GM12878 (cell line): ENCODE results near the gene SMIM28. TPM values are rescaled to one million over a fixed set of nuclear protein-coding genes. Genes with fewer than 3 reads are reported as not detected.

Experiments
- ATAC-seq: fragments of 200-7000 bp; cut with Tn5 transposase; 3 replicates; pipeline ENCODE4 v1.9.1; 2020; ENCODE audit warnings: mild to moderate bottlenecking, moderate library complexity
- BruUV-seq: library from RNA; stranded (reverse); fragments of 400-500 nt; replicated peaks from 2 replicates; lab custom pipeline; 2021; lab: Mats Ljungman, UMichigan
- CTCF ChIA-PET: fragments of 300-600 bp; sonication (Branson Sonifier 250); formaldehyde crosslinking; extraction: SDS; loops from one replicate; lab custom pipeline; 2021; ENCODE audit warnings: inconsistent platforms; lab: Yijun Ruan, JAX
- POLR2A ChIA-PET: fragments of 350-600 bp; formaldehyde crosslinking; extraction: SDS; loops from one replicate; lab custom pipeline; 2021; ENCODE audit warnings: inconsistent platforms; lab: Charles Lee
- RAD21 ChIA-PET: fragments of 300-600 bp; sonication (Branson Sonifier 250); formaldehyde crosslinking; loops from one replicate; lab custom pipeline; 2023; ENCODE audit warnings: antibody characterized with exemption; ENCODE audit not compliant: unreplicated experiment; lab: Charles Lee
- SMC1A ChIA-PET: fragments of 300-600 bp; sonication (Branson Sonifier 250); formaldehyde crosslinking; loops from one replicate; lab custom pipeline; 2023; ENCODE audit not compliant: unreplicated experiment, uncharacterized antibody; lab: Charles Lee
- DNase-seq: peaks from one replicate; pipeline ENCODE4 v3.0.0-alpha.2; 2011; ENCODE audit warnings: low read depth, low spot score
- FAIRE-seq: peaks from 3 replicates; lab custom pipeline; 2011; peaks lifted over from hg19 to GRCh38; lab: Jason Lieb, UNC
- H2AFZ ChIP-seq: 2 replicates; pipeline ENCODE4 v1.6.0; 2011; ENCODE audit warnings: low read depth, low read length, control low read depth; ENCODE audit not compliant: control insufficient read depth
- H3K27ac ChIP-seq: 2 replicates; pipeline ENCODE4 v1.5.1; 2011; ENCODE audit warnings: control low read depth; ENCODE audit not compliant: control insufficient read depth, insufficient read depth
- H3K27me3 ChIP-seq, 2 experiments: replicated peaks in 1 of 2; 2 replicates each; pipeline versions ENCODE4 v1.6.0 to v1.6.1; 2011; ENCODE audit warnings: low read length in 1 of 2; ENCODE audit not compliant: control insufficient read depth in 2 of 2, insufficient read depth in 2 of 2
- H3K36me3 ChIP-seq, 2 experiments: 2 replicates each; pipeline ENCODE4 v1.5.1; 2011; ENCODE audit warnings: low read length in 1 of 2; ENCODE audit not compliant: control insufficient read depth in 2 of 2, insufficient read depth in 2 of 2
- H3K4me1 ChIP-seq: 2 replicates; pipeline ENCODE4 v1.6.1; 2011; ENCODE audit warnings: mild to moderate bottlenecking, low read length, moderate library complexity, mixed read lengths; ENCODE audit not compliant: control insufficient read depth, insufficient read depth
- H3K4me2 ChIP-seq: 2 replicates; pipeline ENCODE4 v1.6.0; 2011; ENCODE audit warnings: control low read depth; ENCODE audit not compliant: control insufficient read depth, insufficient read depth
- H3K4me3 ChIP-seq: fragments of 200-600 bp; sonication (generic); 2 replicates; pipeline ENCODE4 v1.5.1; 2016
- H3K79me2 ChIP-seq: 2 replicates; pipeline ENCODE4 v1.6.0; 2011; ENCODE audit warnings: low read length; ENCODE audit not compliant: control insufficient read depth, insufficient read depth
- H3K9ac ChIP-seq: 2 replicates; pipeline ENCODE4 v1.8.0; 2011; ENCODE audit warnings: low read length, control low read depth, mixed read lengths; ENCODE audit not compliant: control insufficient read depth, insufficient read depth
- H3K9me3 ChIP-seq: replicated peaks from 3 replicates; pipeline ENCODE4 v1.5.1; 2011; ENCODE audit warnings: mild to moderate bottlenecking, low read length; ENCODE audit not compliant: control insufficient read depth, insufficient read depth
- H4K20me1 ChIP-seq: 2 replicates; pipeline ENCODE4 v1.6.0; 2011; ENCODE audit not compliant: control insufficient read depth, insufficient read depth
- BHLHE40 ChIP-seq, 2 experiments: fragments of 450-650 bp in 1 of 2; IDR thresholded peaks; 2 replicates each; pipeline ENCODE4 v1.6.1; 2011 to 2017; ENCODE audit warnings: low read depth in 2 of 2, borderline replicate concordance in 1 of 2, improper control_type of control experiment in 1 of 2, low read length in 1 of 2, mild to moderate bottlenecking in 1 of 2
- KAT2A ChIP-seq: conservative IDR thresholded peaks from 2 replicates; pipeline ENCODE4 v1.6.1; 2011; ENCODE audit warnings: low read depth, low read length; ENCODE audit not compliant: control insufficient read depth
- RAD51 ChIP-seq: fragments of 450-650 bp; IDR thresholded peaks from 2 replicates; pipeline ENCODE4 v1.6.1; 2016; ENCODE audit warnings: moderate library complexity, mild to moderate bottlenecking, inconsistent platforms
- SIX5 ChIP-seq: IDR thresholded peaks from 2 replicates; pipeline ENCODE4 v1.6.1; 2011; ENCODE audit warnings: mild to moderate bottlenecking, low read depth, low read length, moderate library complexity; ENCODE audit not compliant: severe bottlenecking
- SMARCA5 ChIP-seq: fragments of 450-650 bp; IDR thresholded peaks from 2 replicates; pipeline ENCODE4 v1.6.1; 2017; ENCODE audit warnings: mild to moderate bottlenecking
- WGBS: methylation state at CpG from one replicate; pipeline ENCODE4 v1.1.6; 2016; ENCODE audit warnings: low lambda C conversion rate; ENCODE audit not compliant: insufficient replicate concordance, insufficient coverage; ENCODE audit errors: missing lambda C conversion rate; 5-methylcytosine and 5-hydroxymethylcytosine counted together
- in situ Hi-C: fragments of 300-500 bp; cut with MboI; formaldehyde crosslinking; loops from 9 replicates; pipeline ENCODE4 v1.14.3; 2018; ENCODE audit warnings: mixed read lengths
- intact Hi-C: fragments of 100-400 bp; cut with micrococcal nuclease; formaldehyde crosslinking; loops from one replicate; pipeline ENCODE4 v1.14.2; 2022; ENCODE audit not compliant: unreplicated experiment
- polyA plus RNA-seq, 11 experiments: library from polyadenylated mRNA; depleted of rRNA in 4 of 11; unstranded in 6 of 11; stranded (reverse) in 5 of 11; fragments of >200 nt; fragmentation: Nextera tagmentation in 4 of 11; fragmentation: Illumina TruSeq in 1 of 11; extraction: Ambion mirVana in 4 of 11; extraction: Trizol in 1 of 11; gene quantifications; 1 replicate in 1 of 11; 2 replicates in 10 of 11; pipeline versions ENCODE4 v1.2.1 to v1.2.3, GENCODE V29; 2011 to 2016; ENCODE audit warnings: inconsistent platforms in 2 of 11, missing spikeins in 2 of 11, low read depth in 1 of 11
- total RNA-seq, 4 experiments: library from RNA; depleted of rRNA in 3 of 4; stranded (reverse); fragments of >200 nt in 3 of 4; fragmentation: Illumina TruSeq in 1 of 4; extraction: Trizol in 1 of 4; gene quantifications; 2 replicates each; pipeline versions ENCODE4 v1.2.1 to v1.2.3, GENCODE V29; 2013 to 2021
- TF ChIP-seq, protein P1 (sequence below): IDR thresholded peaks from 2 replicates; pipeline ENCODE4 v1.6.1; 2011; ENCODE audit warnings: borderline replicate concordance, low read depth, mild to moderate bottlenecking, moderate library complexity, mixed read lengths, low read length; ENCODE audit not compliant: insufficient read depth; ENCODE audit errors: extremely low read length

SMIM28 gene
- total and polyA plus RNA-seq, 10 of the 15 experiments (the other 5 are each of a cell fraction or from before 2014, with no cell fraction given), result not detected

DNA sequence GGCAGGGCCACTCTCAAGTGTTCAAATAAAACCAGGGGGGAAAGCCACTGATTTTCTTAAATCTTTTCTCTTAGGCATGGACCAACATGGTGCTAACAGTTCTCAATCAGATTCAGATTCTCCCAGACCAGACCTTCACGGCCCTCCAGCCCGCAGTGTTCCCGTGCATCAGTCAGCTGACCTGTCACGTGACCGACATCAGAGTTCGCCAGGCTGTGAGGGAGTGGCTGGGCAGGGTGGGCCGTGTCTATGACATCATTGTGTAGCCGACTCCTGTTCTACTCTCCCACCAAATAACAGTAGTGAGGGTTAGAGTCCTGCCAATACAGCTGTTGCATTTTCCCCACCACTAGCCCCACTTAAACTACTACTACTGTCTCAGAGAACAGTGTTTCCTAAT lies 41.5 kb upstream of the SMIM28 start:
- no peak overlapping the region for H3K27ac ChIP-seq
- CTCF ChIA-PET, result no interaction called here
- no peak overlapping the region for H2AFZ ChIP-seq
- RAD21 ChIA-PET, result no interaction called here
- WGBS, result 29% methylated on average over 8 of the region's 8 CpGs
- no peak overlapping the region for H3K4me3 ChIP-seq
- ATAC-seq (no peak), FAIRE-seq (no peak), DNase-seq (no peak)
- H3K9me3 ChIP-seq, result no peaks in the 10 kb centered on the region
- SMC1A ChIA-PET, result no interaction called here
- no peaks in the 10 kb centered on the region for H3K4me1 ChIP-seq
- BruUV-seq, result no TSS peak
- H3K4me2 ChIP-seq, result no peak overlapping the region
- in situ Hi-C loops, result no loop called here
- POLR2A ChIA-PET, result interaction anchor here (0.6 kb wide), 1 partner anchor 602 kb away, joined by 3 read pairs; no protein-coding TSS in a partner anchor
- no peaks in the 10 kb centered on the region for H3K36me3 ChIP-seq
- intact Hi-C loops, result no loop called here
- no peaks in the 10 kb centered on the region for H3K79me2 ChIP-seq
- H3K9ac ChIP-seq, result no peak overlapping the region
- H4K20me1 ChIP-seq, result no peaks in the 10 kb centered on the region
- TF ChIP-seq BHLHE40 (IDR thresholded peaks at IDR 0.05; ENCODE audit: borderline replicate concordance in 1 of 2, low read depth in 2 of 2, low read length in 1 of 2) (peak in 1 of 2 experiments; percentile 35; a peak in 1 of 4 replicates), RAD51 (peak; percentile 72; the same call in 1 of the 2 replicates), KAT2A (no peak), SIX5 (no peak)
- TF ChIP-seq, protein P1, sequence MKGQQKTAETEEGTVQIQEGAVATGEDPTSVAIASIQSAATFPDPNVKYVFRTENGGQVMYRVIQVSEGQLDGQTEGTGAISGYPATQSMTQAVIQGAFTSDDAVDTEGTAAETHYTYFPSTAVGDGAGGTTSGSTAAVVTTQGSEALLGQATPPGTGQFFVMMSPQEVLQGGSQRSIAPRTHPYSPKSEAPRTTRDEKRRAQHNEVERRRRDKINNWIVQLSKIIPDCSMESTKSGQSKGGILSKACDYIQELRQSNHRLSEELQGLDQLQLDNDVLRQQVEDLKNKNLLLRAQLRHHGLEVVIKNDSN, result peak; percentile 54
- peaks cover 2 to 3% of the 10 kb centered on the region in 2 experiments for H3K27me3 ChIP-seq

DNA sequence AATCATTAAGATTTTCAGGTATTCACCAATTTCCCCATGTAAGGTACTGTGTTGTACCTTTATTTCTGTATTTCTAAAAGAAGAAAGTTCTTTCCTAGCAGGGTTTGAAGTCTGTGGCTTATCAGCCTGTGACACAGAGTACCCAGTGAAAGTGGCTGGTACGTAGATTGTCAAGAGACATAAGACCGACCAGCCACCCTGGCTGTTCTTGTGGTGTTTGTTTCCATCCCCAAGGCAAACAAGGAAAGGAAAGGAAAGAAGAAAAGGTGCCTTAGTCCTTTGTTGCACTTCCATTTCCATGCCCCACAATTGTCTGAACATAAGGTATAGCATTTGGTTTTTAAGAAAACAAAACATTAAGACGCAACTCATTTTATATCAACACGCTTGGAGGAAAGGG lies 40.6 kb upstream of the SMIM28 start:
- no peak for FAIRE-seq
- ChIA-PET RAD21 (no interaction called here), SMC1A (interaction anchor here (1.0 kb wide), 1 partner anchor 21 kb away, joined by 3 read pairs; no protein-coding TSS in a partner anchor), CTCF (no interaction called here), POLR2A (no interaction called here)
- ATAC-seq, result no peak
- 60% methylated on average over 4 of the region's 4 CpGs for WGBS
- Histone ChIP-seq H3K9ac (no peak overlapping the region), H4K20me1 (no peaks in the 10 kb centered on the region), H3K4me3 (no peak overlapping the region), H2AFZ (no peak overlapping the region), H3K9me3 (no peaks in the 10 kb centered on the region), H3K4me1 (no peaks in the 10 kb centered on the region), H3K4me2 (no peak overlapping the region), H3K27ac (no peak overlapping the region), H3K79me2 (no peaks in the 10 kb centered on the region), H3K36me3 (no peaks in the 10 kb centered on the region), H3K27me3 (peaks cover 2 to 3% of the 10 kb centered on the region in 2 experiments)
- in situ Hi-C loops, result no loop called here
- no peak for DNase-seq
- no peak for TF ChIP-seq SMARCA5
- intact Hi-C loops, result no loop called here
- BruUV-seq, result no TSS peak
